ENCODE measurements around the gene EPHA5.

The EPHA5 gene

DNA sequence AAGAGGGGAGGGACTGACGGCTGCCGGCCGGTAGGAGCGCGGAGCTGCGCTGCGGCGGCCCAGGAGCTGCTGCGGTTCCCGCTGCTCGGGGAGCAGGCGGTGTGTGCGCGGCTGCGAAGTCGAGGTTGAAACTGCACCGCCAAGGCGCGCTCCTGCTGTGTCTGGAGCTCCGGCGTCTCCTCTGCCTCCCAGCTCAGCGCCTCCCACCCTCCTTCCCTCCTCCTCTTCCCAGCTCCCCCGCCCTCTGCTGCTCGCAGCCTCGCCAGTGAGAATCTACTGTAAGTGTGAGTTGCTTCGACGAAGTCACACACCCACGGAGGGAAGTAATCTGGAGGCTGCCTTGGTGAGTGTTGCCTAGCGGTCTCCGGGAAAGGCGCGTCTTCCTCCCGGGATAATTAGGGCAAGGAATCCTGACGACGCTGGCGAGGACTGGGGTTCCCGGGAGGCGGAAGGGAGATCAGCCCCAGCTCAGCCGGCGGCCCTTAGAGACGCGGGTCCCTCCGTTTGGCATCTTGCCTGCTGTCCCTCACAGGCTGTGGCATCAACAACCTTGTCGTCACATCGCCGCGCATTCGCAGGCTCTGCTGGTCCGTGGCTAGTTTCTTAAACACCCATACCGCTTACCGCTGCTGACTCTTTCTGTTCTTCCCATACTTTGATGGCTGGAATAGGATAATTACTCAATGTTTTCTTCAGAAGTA lies at the start of gene EPHA5:
EPHA5 (minus strand) TSS at position 159 of the 701 bp plus-strand sequence. CDS start 747 bp downstream, outside the sequence.
- TF ChIP-seq, protein P1, sequence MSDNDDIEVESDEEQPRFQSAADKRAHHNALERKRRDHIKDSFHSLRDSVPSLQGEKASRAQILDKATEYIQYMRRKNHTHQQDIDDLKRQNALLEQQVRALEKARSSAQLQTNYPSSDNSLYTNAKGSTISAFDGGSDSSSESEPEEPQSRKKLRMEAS (IDR thresholded peaks at IDR 0.05), result peak; percentile 92
- no peak for TF ChIP-seq CREB1 (IDR thresholded peaks at IDR 0.05; ENCODE audit: low read depth)
- TF ChIP-seq ZBTB7A (IDR thresholded peaks at IDR 0.05; ENCODE audit: low read depth), result no peak
- peak; percentile 29; the same call in 1 of the 2 replicates for TF ChIP-seq TCF12 (IDR thresholded peaks at IDR 0.05; ENCODE audit: low read depth)
- no peak for TF ChIP-seq EP300 (IDR thresholded peaks at IDR 0.05; ENCODE audit: borderline replicate concordance)
- peak; percentile 30; the same call in 1 of the 2 replicates for TF ChIP-seq TEAD4 (IDR thresholded peaks at IDR 0.05)
- peak; percentile 38; the same call in 1 of the 2 replicates for TF ChIP-seq TAF1 (IDR thresholded peaks at IDR 0.05; ENCODE audit: low read depth)
- TF ChIP-seq NFIC (IDR thresholded peaks at IDR 0.05), result no peak
- no peak for TF ChIP-seq CEBPB (IDR thresholded peaks at IDR 0.05)

DNA sequence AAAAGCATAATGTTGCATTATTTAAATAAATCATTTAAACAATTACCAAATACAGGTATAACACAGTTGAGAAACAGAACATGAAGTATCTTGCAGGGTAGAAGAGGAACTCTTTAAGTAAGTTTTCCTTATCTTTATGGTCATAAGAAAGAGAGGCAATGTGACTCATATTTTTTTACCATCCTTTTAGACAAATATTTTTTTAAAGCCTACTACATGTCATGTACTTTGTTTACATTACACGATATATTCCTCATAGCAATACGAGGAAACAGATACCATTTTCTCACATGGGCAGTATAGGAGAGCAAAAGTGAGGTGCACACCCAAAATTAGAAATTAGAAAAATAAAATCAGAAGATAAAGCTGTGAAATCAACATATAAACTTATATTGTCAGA lies 49.3 kb upstream of the EPHA5 start:
- no peak for TF ChIP-seq FOXM1 (IDR thresholded peaks at IDR 0.05; ENCODE audit: borderline replicate concordance, low read depth)
- TF ChIP-seq, protein P2, sequence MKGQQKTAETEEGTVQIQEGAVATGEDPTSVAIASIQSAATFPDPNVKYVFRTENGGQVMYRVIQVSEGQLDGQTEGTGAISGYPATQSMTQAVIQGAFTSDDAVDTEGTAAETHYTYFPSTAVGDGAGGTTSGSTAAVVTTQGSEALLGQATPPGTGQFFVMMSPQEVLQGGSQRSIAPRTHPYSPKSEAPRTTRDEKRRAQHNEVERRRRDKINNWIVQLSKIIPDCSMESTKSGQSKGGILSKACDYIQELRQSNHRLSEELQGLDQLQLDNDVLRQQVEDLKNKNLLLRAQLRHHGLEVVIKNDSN (IDR thresholded peaks at IDR 0.05), result no peak
- no peak for TF ChIP-seq CEBPB (IDR thresholded peaks at IDR 0.05)
- TF ChIP-seq NFIC (IDR thresholded peaks at IDR 0.05), result no peak
- TF ChIP-seq EGR1 (IDR thresholded peaks at IDR 0.05), result no peak
- TF ChIP-seq CREB1 (IDR thresholded peaks at IDR 0.05; ENCODE audit: low read depth), result no peak
- TF ChIP-seq ZBTB7A (IDR thresholded peaks at IDR 0.05; ENCODE audit: low read depth), result no peak
- TF ChIP-seq TEAD4 (IDR thresholded peaks at IDR 0.05), result no peak
- TF ChIP-seq, protein P1 (IDR thresholded peaks at IDR 0.05), result no peak
- TF ChIP-seq, protein P3, sequence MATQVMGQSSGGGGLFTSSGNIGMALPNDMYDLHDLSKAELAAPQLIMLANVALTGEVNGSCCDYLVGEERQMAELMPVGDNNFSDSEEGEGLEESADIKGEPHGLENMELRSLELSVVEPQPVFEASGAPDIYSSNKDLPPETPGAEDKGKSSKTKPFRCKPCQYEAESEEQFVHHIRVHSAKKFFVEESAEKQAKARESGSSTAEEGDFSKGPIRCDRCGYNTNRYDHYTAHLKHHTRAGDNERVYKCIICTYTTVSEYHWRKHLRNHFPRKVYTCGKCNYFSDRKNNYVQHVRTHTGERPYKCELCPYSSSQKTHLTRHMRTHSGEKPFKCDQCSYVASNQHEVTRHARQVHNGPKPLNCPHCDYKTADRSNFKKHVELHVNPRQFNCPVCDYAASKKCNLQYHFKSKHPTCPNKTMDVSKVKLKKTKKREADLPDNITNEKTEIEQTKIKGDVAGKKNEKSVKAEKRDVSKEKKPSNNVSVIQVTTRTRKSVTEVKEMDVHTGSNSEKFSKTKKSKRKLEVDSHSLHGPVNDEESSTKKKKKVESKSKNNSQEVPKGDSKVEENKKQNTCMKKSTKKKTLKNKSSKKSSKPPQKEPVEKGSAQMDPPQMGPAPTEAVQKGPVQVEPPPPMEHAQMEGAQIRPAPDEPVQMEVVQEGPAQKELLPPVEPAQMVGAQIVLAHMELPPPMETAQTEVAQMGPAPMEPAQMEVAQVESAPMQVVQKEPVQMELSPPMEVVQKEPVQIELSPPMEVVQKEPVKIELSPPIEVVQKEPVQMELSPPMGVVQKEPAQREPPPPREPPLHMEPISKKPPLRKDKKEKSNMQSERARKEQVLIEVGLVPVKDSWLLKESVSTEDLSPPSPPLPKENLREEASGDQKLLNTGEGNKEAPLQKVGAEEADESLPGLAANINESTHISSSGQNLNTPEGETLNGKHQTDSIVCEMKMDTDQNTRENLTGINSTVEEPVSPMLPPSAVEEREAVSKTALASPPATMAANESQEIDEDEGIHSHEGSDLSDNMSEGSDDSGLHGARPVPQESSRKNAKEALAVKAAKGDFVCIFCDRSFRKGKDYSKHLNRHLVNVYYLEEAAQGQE (IDR thresholded peaks at IDR 0.05; ENCODE audit: low read depth), result no peak
- no peak for TF ChIP-seq RAD21 (IDR thresholded peaks at IDR 0.05; ENCODE audit: low read depth)
- no peak for TF ChIP-seq EP300 (IDR thresholded peaks at IDR 0.05; ENCODE audit: borderline replicate concordance)
- no peak for TF ChIP-seq TAF1 (IDR thresholded peaks at IDR 0.05; ENCODE audit: low read depth)
- TF ChIP-seq YY1 (IDR thresholded peaks at IDR 0.05; ENCODE audit: low read depth), result no peak
- no peak for TF ChIP-seq TCF12 (IDR thresholded peaks at IDR 0.05; ENCODE audit: low read depth)

DNA sequence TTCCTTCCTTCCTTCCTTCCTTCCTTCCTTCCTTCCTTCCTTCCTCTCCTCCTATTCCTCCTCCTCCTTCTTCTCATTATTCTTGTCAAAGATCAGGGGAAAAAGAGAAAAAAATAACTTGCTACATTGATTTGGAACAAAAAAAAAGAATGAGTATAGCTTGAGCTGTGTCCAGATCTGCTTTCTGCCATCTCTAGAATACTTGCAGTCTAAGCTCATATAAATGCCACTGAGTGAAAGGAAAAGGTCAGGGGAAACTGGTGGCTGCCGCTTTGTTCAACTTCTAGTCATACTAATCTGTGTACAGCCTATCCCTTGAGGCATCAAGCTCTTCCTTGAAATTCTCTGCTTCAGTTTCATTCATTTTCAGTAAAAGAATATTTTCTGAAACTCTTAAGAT lies 28.3 kb upstream of the EPHA5 start:
- TF ChIP-seq CREB1 (IDR thresholded peaks at IDR 0.05; ENCODE audit: low read depth) (no peak), RAD21 (IDR thresholded peaks at IDR 0.05; ENCODE audit: low read depth) (no peak), FOXM1 (IDR thresholded peaks at IDR 0.05; ENCODE audit: borderline replicate concordance, low read depth) (no peak), TCF12 (IDR thresholded peaks at IDR 0.05; ENCODE audit: low read depth) (no peak), NFIC (IDR thresholded peaks at IDR 0.05) (no peak), YY1 (IDR thresholded peaks at IDR 0.05; ENCODE audit: low read depth) (no peak), CEBPB (IDR thresholded peaks at IDR 0.05) (no peak), EGR1 (IDR thresholded peaks at IDR 0.05) (no peak), EP300 (IDR thresholded peaks at IDR 0.05; ENCODE audit: borderline replicate concordance) (no peak)
- TF ChIP-seq, protein P2 (IDR thresholded peaks at IDR 0.05), result no peak
- TF ChIP-seq, protein P3 (IDR thresholded peaks at IDR 0.05; ENCODE audit: low read depth), result no peak
- TF ChIP-seq, protein P1 (IDR thresholded peaks at IDR 0.05), result no peak

DNA sequence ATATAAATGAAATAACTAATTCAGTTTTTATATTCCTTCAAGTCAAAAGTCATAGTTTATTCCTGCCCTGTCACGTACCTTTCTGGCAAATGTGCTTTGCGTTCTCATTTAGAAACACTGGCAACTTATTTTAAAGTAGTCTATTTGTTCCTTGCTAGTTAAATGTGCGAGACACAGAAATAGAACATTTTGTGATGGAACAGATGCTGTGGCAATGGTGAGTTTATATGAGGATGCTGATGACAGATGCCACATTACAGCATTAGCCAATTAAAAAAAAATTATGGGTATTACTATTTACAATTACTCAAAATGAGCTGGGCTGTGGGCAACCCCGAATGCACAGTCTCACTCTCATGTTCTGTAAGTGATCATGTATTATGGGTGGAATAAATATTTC lies 26.1 kb upstream of the EPHA5 start:
- TF ChIP-seq EP300 (IDR thresholded peaks at IDR 0.05; ENCODE audit: borderline replicate concordance) (no peak), FOXM1 (IDR thresholded peaks at IDR 0.05; ENCODE audit: borderline replicate concordance, low read depth) (no peak), NFIC (IDR thresholded peaks at IDR 0.05) (no peak), CREB1 (IDR thresholded peaks at IDR 0.05; ENCODE audit: low read depth) (no peak), TCF12 (IDR thresholded peaks at IDR 0.05; ENCODE audit: low read depth) (no peak), ZBTB7A (IDR thresholded peaks at IDR 0.05; ENCODE audit: low read depth) (no peak), TAF1 (IDR thresholded peaks at IDR 0.05; ENCODE audit: low read depth) (no peak), TEAD4 (IDR thresholded peaks at IDR 0.05) (no peak), EGR1 (IDR thresholded peaks at IDR 0.05) (no peak), CEBPB (IDR thresholded peaks at IDR 0.05) (no peak), YY1 (IDR thresholded peaks at IDR 0.05; ENCODE audit: low read depth) (no peak), RAD21 (IDR thresholded peaks at IDR 0.05; ENCODE audit: low read depth) (no peak)
- TF ChIP-seq, protein P2 (IDR thresholded peaks at IDR 0.05), result no peak
- TF ChIP-seq, protein P1 (IDR thresholded peaks at IDR 0.05), result no peak
- TF ChIP-seq, protein P3 (IDR thresholded peaks at IDR 0.05; ENCODE audit: low read depth), result no peak

Measured in Ishikawa (cell line).